HG03139 (cell line): Measurements from ENCODE around the gene RALGPS1.
"Not testable (repeated sequence)": the region's sequence is repeated elsewhere in the genome, so short reads cannot be mapped to it uniquely, and the experiment has no call there.

Source experiments
- ATAC-seq: cut with Tn5 transposase; IDR thresholded peaks from one replicate; pipeline ENCODE4 v1.9.1; 2021; ENCODE audit not compliant: unreplicated experiment

RALGPS1 gene

GRCh38 chr9:126985870-126986498 is 71.4 kb downstream of the RALGPS1 start:
- ATAC-seq, result no peak

GRCh38 chr9:126986506-126986951 is 71.9 kb downstream of the RALGPS1 start:
- no peak for ATAC-seq

GRCh38 chr9:126988857-126989256 is 74.3 kb downstream of the RALGPS1 start:
- ATAC-seq, result no peak

GRCh38 chr9:126989847-126990842 is 75.6 kb downstream of the RALGPS1 start:
- no peak for ATAC-seq

- ATAC-seq, result no peak
These were observed 76.6 kb downstream of the RALGPS1 start for GRCh38 chr9:126991183-126991582.

GRCh38 chr9:126992427-126992826 is 77.8 kb downstream of the RALGPS1 start:
- no peak for ATAC-seq

- no peak for ATAC-seq
These were observed 84.9 kb downstream of the RALGPS1 start for GRCh38 chr9:126999315-127000068.

GRCh38 chr9:127004946-127005769 is 90.6 kb downstream of the RALGPS1 start:
- peak; percentile 78 for ATAC-seq

GRCh38 chr9:127005770-127006314 is 91.3 kb downstream of the RALGPS1 start:
- no peak for ATAC-seq

- no peak for ATAC-seq
These were observed 93.1 kb downstream of the RALGPS1 start for GRCh38 chr9:127007638-127008037.

GRCh38 chr9:127008076-127008475 is 93.5 kb downstream of the RALGPS1 start:
- ATAC-seq, result no peak

GRCh38 chr9:127011772-127012171 is 97.2 kb downstream of the RALGPS1 start:
- ATAC-seq, result no peak

GRCh38 chr9:127012250-127012649 is 97.7 kb downstream of the RALGPS1 start:
- ATAC-seq, result no peak

- no peak for ATAC-seq
These were observed 99.0 kb downstream of the RALGPS1 start for GRCh38 chr9:127013597-127013996.

GRCh38 chr9:127014216-127014909 is 99.8 kb downstream of the RALGPS1 start:
- ATAC-seq, result no peak

GRCh38 chr9:127014910-127015540 is 100.4 kb downstream of the RALGPS1 start:
- ATAC-seq, result no peak

GRCh38 chr9:127015921-127016512 is 101.4 kb downstream of the RALGPS1 start:
- no peak for ATAC-seq

- ATAC-seq, result not testable (repeated sequence)
These were observed 103.4 kb downstream of the RALGPS1 start for GRCh38 chr9:127017979-127018378.

- ATAC-seq, result no peak
These were observed 104.4 kb downstream of the RALGPS1 start for GRCh38 chr9:127018935-127019334.
